ENCODE measurements around the gene NOVA2.

- TF ChIP-seq CTCF (IDR thresholded peaks at IDR 0.05) (no peak), POLR2A (IDR thresholded peaks at IDR 0.05) (no peak)
These were observed 39.9 kb downstream of the NOVA2 start for GRCh38 chr19:45933759-45934158.

Measured in thyroid gland (tissue), 4 donors.